ENCODE results near the gene ITPKC. TPM values are rescaled to one million over a fixed set of nuclear protein-coding genes. Genes with fewer than 3 reads are reported as not detected.

Gene ITPKC
- total and polyA plus RNA-seq, 9 of the 15 experiments (the other 6 are each of a cell fraction or from before 2014, with no cell fraction given), result 0.08 to 9.3 (median 5.8) TPM

DNA sequence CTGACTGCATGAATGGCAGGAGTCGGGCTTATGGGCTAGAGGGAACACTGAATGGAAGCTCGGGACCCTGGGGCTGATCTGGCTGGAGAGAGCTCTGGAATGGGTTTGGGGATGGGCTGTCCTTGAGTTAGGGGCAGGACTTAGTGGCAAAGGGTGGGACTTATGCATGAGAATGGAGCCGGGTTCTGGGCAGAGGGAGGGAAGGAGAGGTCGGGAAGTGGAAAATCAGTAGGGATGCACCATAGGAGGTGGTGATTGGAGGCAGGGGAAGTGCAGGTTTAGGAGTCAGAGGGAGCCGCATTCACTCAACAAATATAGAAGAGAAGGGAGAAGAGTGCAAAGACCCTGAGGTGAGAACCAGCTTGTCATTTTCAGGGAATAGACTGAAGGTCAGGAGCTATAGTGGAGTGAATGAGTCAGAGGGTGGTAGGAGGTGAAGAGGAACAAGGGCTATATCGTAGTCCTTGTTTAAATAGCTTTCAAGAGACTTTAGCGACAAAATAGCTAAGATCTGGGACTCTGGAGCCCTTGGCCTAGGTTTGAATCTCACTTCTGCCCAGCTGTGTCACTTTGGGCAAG is 61.9 kb downstream of the ITPKC start (continued):
- TF ChIP-seq ZNF586 (CRISPR knock-in tag; conservative IDR thresholded peaks at IDR 0.05) (no peak), HEY1 (CRISPR knock-in tag; IDR thresholded peaks at IDR 0.05; ENCODE audit: borderline replicate concordance) (no peak), FOXM1 (IDR thresholded peaks at IDR 0.05; ENCODE audit: low read depth) (no peak), FOXM1 (CRISPR knock-in tag; IDR thresholded peaks at IDR 0.05; ENCODE audit: low read depth) (no peak), HDAC6 (IDR thresholded peaks at IDR 0.05; ENCODE audit: low read depth, low read length) (no peak), POLR2AphosphoS5 (IDR thresholded peaks at IDR 0.05; ENCODE audit: control insufficient read depth, insufficient read depth, low read depth, low read length) (no peak), POLR2B (IDR thresholded peaks at IDR 0.05; ENCODE audit: low read depth, partially characterized antibody) (no peak), NFXL1 (CRISPR knock-in tag; IDR thresholded peaks at IDR 0.05) (no peak), RFX5 (IDR thresholded peaks at IDR 0.05; ENCODE audit: low read depth, low read length) (no peak)
- TF ChIP-seq, protein P1, sequence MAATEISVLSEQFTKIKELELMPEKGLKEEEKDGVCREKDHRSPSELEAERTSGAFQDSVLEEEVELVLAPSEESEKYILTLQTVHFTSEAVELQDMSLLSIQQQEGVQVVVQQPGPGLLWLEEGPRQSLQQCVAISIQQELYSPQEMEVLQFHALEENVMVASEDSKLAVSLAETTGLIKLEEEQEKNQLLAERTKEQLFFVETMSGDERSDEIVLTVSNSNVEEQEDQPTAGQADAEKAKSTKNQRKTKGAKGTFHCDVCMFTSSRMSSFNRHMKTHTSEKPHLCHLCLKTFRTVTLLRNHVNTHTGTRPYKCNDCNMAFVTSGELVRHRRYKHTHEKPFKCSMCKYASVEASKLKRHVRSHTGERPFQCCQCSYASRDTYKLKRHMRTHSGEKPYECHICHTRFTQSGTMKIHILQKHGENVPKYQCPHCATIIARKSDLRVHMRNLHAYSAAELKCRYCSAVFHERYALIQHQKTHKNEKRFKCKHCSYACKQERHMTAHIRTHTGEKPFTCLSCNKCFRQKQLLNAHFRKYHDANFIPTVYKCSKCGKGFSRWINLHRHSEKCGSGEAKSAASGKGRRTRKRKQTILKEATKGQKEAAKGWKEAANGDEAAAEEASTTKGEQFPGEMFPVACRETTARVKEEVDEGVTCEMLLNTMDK (IDR thresholded peaks at IDR 0.05; ENCODE audit: borderline replicate concordance, insufficient read depth, low read depth, low read length, poor library complexity, severe bottlenecking), result no peak
- TF ChIP-seq, protein P2, sequence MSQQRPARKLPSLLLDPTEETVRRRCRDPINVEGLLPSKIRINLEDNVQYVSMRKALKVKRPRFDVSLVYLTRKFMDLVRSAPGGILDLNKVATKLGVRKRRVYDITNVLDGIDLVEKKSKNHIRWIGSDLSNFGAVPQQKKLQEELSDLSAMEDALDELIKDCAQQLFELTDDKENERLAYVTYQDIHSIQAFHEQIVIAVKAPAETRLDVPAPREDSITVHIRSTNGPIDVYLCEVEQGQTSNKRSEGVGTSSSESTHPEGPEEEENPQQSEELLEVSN (IDR thresholded peaks at IDR 0.05; ENCODE audit: borderline replicate concordance in 1 of 2, extremely low read depth in 1 of 2, insufficient read depth in 1 of 2, insufficient read length in 1 of 2, low read depth in 1 of 2, low read length in 1 of 2, poor library complexity in 1 of 2, severe bottlenecking in 1 of 2), result no peak
- TF ChIP-seq, protein P3, sequence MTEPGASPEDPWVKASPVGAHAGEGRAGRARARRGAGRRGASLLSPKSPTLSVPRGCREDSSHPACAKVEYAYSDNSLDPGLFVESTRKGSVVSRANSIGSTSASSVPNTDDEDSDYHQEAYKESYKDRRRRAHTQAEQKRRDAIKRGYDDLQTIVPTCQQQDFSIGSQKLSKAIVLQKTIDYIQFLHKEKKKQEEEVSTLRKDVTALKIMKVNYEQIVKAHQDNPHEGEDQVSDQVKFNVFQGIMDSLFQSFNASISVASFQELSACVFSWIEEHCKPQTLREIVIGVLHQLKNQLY (CRISPR knock-in tag; conservative IDR thresholded peaks at IDR 0.05), result no peak
- TF ChIP-seq, protein P4, sequence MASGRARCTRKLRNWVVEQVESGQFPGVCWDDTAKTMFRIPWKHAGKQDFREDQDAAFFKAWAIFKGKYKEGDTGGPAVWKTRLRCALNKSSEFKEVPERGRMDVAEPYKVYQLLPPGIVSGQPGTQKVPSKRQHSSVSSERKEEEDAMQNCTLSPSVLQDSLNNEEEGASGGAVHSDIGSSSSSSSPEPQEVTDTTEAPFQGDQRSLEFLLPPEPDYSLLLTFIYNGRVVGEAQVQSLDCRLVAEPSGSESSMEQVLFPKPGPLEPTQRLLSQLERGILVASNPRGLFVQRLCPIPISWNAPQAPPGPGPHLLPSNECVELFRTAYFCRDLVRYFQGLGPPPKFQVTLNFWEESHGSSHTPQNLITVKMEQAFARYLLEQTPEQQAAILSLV (tag; IDR thresholded peaks at IDR 0.05), result no peak
- TF ChIP-seq, protein P5, sequence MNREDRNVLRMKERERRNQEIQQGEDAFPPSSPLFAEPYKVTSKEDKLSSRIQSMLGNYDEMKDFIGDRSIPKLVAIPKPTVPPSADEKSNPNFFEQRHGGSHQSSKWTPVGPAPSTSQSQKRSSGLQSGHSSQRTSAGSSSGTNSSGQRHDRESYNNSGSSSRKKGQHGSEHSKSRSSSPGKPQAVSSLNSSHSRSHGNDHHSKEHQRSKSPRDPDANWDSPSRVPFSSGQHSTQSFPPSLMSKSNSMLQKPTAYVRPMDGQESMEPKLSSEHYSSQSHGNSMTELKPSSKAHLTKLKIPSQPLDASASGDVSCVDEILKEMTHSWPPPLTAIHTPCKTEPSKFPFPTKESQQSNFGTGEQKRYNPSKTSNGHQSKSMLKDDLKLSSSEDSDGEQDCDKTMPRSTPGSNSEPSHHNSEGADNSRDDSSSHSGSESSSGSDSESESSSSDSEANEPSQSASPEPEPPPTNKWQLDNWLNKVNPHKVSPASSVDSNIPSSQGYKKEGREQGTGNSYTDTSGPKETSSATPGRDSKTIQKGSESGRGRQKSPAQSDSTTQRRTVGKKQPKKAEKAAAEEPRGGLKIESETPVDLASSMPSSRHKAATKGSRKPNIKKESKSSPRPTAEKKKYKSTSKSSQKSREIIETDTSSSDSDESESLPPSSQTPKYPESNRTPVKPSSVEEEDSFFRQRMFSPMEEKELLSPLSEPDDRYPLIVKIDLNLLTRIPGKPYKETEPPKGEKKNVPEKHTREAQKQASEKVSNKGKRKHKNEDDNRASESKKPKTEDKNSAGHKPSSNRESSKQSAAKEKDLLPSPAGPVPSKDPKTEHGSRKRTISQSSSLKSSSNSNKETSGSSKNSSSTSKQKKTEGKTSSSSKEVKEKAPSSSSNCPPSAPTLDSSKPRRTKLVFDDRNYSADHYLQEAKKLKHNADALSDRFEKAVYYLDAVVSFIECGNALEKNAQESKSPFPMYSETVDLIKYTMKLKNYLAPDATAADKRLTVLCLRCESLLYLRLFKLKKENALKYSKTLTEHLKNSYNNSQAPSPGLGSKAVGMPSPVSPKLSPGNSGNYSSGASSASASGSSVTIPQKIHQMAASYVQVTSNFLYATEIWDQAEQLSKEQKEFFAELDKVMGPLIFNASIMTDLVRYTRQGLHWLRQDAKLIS (CRISPR knock-in tag; IDR thresholded peaks at IDR 0.05), result no peak
- TF ChIP-seq, protein P6, sequence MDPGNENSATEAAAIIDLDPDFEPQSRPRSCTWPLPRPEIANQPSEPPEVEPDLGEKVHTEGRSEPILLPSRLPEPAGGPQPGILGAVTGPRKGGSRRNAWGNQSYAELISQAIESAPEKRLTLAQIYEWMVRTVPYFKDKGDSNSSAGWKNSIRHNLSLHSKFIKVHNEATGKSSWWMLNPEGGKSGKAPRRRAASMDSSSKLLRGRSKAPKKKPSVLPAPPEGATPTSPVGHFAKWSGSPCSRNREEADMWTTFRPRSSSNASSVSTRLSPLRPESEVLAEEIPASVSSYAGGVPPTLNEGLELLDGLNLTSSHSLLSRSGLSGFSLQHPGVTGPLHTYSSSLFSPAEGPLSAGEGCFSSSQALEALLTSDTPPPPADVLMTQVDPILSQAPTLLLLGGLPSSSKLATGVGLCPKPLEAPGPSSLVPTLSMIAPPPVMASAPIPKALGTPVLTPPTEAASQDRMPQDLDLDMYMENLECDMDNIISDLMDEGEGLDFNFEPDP (CRISPR knock-in tag; IDR thresholded peaks at IDR 0.05), result no peak
